D341Med (cell line): ENCODE measurements around the gene ERC1.
"Not testable (repeated sequence)": the region's sequence is repeated elsewhere in the genome, so short reads cannot be mapped to it uniquely, and the experiment has no call there.

Source experiments
- DNase-seq: peaks from one replicate; pipeline ENCODE4 v3.0.0; 2012; ENCODE audit warnings: low spot score

ERC1 gene

DNA sequence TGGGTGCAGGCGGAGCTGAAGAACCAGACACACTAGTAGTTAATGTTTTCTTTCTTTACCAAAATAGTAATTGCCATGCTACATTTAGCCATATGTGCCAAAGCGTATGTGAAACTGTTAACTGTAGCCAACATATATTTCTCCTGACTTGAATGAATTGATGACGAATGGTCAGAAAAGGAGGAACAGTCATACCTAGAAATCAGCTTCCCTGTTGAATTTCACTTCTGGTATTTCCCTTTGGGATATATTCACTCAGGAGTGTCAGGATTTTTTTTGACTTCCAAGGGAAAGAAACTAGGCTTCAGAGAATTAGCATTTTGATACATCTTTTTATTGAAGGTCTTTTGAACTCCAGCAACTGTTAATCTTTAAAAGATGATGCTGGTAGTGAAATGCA is 87.0 kb downstream of the ERC1 start:
- DNase-seq, result no peak

DNA sequence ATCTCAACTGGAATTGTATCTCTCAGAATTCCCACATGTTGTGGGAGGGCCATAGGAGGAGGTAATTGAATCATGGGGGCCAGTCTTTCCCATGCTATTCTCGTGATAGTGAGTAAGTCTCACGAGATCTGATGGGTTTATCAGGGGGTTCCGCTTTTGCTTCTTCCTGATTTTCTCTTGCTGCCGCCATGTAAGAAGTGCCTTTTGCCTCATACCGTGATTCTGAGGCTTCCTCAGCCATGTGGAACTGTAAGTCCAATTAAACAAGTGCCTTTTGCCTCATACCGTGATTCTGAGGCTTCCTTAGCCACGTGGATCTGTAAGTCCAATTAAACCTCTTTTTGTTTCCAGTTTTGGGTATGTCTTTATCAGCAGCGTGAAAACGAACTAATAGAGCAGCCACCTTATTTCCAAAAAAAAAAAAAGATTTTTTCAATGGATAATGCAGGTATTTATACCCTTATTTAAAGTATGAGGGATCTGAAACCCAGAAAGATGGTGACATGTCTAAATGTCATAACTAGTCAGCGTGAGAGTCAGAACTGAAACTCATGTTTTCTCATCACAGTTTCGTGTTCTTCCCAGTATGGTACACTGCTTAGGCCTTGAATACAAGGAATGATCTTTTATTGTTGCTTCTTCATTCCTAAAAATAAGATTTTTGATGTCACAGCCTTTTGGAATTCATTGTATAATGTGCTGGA is 89.6 kb downstream of the ERC1 start:
- no peak for DNase-seq

DNA sequence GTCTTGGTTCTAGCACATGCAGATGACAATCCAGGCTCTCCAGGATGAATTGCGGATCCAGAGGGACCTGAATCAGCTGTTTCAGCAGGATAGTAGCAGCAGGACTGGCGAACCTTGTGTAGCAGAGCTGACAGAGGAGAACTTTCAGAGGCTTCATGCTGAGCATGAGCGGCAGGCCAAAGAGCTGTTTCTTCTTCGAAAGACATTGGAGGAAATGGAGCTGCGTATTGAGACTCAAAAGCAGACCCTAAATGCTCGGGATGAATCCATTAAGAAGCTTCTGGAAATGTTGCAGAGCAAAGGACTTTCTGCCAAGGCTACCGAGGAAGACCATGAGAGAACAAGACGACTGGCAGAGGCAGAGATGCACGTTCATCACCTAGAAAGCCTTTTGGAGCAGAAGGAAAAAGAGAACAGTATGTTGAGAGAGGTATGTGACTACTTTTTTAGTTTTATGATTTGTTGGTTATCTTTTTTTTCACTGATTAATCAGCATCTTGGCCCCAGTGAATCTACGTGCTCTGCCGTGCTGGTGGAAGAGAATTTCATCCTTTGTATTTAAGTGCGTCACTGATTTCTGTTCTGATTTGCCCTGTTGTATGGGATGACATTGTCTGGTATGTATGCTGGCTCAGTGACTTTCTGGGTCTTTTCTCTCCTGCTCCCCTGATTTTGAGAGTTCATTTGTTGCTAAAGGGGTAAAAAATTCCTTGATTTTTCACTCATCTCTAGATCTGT is 92.3 kb downstream of the ERC1 start:
- no peak for DNase-seq

DNA sequence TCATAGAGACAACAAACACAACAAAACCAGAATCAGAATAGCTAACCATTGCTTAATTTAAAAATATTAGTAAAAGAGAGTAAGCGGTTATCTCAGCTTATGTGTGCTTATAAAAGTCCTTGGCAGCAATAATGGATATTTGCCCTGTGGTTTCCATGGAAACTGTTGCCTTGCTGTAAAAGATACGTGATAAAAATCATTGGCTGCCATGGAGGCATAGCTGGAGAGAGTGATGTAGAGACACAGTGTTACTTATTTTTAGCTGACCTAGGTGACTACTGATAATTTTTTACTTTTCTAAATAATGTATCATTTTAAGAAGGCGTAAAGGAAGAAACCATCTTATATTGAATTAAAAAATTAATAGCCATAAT is 92.9 kb downstream of the ERC1 start:
- no peak for DNase-seq

DNA sequence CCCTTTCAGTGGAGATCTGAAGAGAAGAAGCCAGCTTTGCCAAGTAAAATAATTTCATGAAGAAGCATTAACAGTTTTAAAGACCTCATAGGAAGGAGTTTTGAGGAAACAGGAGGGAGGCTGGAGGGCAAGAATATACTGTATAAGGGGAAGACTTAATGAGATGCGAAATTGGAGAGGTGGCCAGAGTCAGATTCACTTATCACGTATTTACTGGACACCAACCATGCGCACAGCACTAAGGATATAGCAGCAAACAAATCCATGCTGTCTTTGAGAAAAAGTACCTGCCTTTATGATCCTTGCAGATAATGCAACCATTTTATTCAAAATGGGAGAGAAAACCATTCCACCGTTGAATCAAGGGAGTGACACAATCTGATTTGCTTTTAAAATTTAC is 100.3 kb downstream of the ERC1 start:
- no peak for DNase-seq

DNA sequence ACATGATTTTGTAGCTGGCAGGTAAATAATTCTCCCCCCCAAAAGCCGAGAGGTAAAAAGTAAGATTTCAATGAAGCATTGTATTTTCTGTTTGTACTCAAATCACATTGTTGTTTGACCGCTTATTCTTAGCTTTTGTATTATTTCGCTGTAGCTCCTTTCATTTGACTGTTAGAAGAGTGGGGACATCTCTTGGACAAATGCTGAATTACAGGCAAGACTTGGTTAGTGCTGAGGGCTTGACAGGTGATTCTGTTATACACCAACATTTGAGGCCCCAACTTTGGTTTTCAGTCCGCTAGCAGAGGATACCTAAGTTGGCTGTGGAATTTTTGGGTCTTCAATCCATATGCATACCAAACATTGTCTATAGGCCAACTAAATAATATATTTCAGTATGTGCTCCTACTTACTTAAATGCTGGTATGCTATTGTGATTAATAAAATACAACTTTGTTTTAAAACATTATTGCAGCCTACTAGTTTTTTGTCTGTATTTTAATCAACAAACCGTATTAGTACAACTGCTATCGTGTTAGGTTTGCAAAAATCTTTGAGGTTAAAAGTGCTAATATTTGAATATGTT is 102.2 kb downstream of the ERC1 start:
- peak; percentile 60 for DNase-seq

DNA sequence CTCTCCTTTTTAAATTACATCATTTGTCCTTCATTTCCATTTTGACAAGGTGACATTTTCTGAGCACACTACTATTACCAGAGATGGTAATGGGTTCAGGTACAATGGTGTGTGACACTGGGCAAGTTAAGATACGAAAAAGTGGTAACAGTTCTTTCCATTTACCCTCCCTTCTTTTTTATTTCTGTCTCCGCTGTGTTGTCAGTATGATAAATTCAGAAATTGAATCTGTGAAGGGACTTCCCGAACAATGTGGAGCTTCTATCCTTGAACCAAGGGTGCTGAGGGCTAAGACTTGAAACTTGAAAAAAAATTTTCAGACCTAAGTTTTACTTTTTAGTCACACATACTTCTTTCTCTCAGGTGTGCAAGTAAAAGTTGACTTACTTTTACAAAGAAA is 103.7 kb downstream of the ERC1 start:
- no peak for DNase-seq

DNA sequence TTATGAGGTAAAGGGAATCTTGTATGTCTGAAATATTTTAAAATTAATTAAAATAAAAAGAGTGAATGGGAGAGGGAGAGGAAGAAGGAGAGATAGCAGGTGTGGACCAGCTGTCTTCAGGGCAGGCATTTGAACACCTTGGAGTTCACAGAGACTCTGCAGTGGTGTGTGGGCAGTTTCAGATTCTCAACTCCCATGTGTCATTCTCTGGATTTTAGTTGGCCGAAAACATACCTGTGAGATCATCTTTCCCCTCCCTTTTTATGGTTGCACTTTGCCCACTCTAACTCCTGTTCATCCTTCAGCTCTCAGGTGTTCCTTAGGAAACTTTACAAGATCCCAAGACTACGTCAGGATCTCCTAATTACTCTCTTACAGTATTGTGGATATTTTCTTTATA is 108.1 kb downstream of the ERC1 start:
- no peak for DNase-seq

DNA sequence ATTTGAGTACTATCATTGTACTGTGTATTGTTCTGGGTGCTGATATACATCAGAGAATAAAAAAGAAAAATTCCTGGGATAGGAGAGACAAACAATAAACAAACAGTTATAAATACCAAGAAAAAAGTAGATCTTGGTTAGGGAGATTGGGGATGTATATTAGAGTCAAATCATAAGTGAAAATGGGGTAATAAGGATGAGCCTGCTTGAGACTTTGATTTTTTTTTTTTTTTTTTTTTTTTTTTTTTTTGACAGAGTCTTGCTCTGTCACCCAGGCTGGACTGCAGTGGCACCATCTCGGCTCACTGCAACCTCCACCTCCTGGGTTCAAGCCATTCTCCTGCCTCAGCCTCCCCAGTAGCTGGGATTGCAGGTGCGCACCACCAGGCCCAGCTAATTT is 108.6 kb downstream of the ERC1 start:
- not testable (repeated sequence) for DNase-seq

DNA sequence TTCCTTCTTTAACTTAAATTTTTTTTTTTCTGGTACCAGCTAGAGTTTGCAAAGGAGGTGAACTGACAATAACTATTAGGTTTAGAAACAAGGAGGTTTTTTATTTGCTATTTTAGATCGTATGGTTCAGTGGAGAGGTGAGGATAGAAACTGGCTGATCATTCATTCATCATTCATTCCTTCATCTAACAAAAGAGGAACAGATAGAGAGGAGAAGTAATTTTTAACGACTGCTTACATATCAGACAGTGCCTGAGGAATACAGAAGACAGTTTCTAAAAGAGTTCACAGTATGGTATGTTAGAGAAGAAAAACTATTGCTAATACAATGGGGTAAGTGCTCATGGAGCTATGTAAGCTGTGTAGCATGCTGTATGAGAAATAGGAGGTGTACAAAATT is 111.1 kb downstream of the ERC1 start:
- no peak for DNase-seq

DNA sequence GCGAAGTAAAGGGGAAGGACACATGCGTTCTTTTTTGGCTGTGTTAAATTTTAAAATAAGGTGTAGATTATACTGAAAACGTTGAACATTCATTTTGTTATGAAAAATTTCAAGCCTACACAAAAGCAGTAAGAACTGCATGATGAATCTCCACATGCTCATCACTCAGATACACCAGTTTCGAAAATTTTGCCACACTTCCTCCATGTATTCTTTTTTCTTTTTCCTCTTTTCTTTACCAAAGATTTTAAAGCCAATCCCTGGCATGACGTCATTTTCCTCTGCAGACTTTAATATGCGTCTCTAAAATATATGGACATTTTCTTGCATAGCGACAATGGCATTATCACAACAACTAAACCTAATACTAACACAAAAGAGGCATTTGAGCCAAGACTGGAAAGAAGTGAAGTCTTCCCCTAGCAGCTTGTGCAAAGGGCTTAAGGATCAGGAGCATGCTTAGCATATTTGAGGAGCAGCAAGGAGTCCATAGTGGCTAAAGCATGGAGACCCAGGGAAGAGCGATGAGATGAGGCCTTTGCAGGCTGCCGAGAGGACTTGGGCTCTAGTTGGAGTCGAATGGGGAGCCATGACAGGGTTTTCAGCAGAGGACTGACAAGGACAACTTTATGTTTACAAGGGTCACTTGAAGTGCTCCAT is 111.9 kb downstream of the ERC1 start:
- DNase-seq, result no peak

DNA sequence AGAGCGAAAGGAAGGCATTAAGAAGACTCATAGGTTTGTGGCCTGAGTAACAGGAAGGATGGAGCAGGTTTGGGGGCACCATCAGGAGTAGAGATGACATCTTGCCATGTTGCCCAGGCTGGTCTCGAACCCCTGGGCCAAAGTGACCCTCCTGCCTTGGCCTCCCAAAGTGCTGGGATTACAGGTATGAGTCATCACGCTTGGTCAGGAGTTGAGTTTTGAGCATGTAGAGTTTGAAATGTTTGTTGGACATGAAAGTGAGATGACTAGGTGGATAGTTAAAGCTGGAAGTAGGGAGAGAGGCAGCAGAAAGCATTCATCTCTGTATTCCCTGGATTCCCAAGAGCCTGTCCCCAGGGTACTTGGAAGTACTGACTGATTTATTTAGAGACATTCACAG is 112.6 kb downstream of the ERC1 start:
- DNase-seq, result no peak

DNA sequence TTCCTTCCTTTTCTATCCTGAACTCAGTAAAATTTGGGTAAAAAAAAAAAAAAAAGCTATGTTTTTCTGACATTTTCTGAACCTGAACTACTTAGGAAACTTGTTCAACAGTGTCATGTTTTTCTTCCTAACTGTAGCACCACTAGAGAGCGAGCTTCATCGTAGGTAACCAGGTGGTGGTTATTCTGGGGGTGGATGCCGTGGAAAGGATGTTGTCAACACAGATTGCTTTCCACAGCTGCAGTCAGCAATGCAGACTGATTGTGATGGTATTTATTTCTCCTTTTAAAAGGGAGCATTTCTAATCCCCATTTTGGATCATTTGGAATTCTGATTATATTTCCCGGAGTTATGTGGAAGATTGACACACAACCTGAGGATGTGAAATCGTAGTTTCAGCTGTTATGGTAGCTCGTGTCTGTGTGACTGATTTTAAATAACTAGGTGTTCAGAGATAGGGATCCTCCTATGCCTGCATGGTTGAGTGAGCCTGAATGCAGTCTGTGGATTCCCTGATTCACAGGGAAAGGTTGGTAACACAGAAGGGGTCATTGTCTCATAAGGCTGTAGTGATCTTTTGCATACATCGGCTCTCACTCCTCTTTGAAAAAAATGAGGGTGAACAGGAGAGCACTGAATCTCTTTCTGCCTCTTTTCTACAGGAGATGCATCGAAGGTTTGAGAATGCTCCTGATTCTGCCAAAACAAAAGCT is 113.2 kb downstream of the ERC1 start:
- no peak for DNase-seq

DNA sequence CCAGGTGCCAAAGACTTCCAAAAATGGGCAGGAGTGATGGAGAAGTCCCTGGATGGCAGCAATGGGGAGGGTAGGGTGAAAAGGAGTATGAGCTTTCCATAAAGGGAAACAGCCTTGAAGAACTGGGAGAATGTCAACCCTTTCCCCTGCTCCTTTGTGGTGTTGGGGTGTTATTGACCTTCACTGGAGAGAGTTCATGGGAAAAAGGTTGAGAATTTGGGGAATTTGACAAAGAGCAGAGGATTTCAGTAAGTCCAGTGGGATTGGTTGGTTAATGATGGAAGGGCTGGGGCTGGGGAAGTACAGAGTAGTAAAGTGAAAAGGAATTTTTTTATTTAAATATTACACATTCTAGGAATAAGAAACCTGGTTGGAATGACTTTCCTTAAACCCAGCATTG is 116.6 kb downstream of the ERC1 start:
- no peak for DNase-seq

DNA sequence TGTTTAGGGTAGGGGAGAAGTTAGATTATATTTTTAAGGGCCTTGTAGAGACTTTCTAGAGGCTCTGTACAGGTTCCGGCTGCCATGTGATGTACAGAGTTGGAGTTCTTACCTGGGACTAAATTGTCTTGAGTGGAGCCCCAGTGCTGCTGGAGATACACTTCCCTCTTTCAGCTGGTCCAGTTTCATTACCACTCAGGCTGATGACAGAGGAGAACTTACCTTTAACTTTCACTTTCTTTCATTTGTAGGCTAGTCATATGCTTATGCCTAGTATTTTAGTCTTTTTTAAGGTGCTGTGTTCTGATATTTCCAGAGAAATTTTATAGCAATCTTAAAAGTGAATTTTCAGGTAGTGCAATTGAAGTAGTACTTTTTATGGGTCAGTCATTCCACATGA is 117.3 kb downstream of the ERC1 start:
- no peak for DNase-seq

DNA sequence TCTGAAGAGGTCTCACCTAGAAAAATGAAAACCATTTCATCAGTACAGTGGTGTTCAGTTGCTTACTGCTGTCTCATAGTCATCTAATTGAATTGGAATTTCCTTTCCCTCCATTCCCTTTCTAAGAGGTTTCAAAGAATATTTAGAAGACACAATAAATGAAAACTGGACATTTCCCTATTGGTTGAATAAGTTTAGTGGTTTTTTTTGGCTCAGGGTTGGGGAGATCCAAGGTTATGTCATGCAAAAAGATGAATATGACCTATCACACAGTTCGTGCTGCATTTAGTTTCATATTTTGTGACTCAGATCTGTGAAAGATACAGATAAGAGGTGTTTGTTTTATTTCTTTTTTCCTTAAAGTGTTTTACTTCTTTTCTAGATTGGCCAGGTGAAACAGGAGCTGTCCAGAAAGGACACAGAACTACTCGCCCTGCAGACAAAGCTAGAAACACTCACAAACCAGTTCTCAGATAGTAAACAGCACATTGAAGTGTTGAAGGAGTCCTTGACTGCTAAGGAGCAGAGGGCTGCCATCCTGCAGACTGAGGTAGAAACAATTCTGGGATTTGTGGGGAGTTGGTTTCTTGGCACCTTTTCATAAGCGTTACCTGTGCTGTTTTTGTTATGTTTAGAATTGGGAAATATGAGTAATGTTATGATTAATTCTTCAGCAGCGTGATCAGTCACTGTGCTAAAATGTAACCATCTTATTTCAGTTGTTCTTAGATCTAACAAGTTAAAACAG is 124.6 kb downstream of the ERC1 start:
- DNase-seq, result no peak

DNA sequence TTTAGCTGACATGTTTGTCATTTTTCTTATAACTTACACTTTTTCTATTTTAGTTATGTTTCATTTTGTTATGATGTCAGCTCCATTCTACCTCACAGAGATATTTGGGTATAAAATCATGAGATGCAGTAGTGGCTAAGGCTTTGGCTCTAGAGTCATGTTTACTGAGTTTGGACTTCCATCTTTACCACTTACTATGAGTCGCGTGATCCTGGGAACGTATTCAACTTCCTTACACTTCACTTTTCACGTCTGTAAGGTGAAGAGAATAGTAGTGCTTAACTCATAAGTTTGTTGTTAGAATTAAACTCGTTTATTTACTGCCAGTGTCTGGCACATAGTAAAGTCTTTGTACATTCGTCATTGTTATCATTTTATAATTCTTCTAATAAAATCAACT is 126.3 kb downstream of the ERC1 start:
- DNase-seq, result no peak

DNA sequence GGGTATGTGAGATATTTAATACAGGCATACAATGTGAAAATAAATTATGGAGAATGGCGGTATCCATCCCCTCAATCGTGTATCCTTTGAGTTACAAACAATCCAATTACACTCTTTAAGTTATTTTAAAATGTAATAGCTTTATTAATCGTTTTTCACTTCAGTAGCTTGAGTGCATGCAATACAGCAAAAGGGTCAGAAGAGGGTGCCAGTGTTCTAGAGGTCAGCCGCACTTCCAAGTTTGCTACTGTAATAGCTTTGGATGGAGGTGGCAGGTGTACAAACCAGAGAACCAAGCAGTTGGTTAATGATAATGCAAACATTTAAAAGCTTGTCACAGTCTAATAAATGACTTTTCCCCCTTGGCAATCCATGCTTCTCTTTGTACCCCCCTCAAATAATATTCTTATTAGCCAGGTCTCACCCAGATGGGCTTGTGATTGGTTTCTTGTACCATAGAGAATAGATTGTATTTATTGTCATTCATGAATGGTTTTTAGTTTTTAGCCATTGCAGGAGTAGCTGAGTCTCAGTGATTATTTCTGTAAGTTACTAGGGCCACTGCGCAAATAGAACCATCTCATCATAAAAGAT is 127.0 kb downstream of the ERC1 start:
- peak; percentile 62 for DNase-seq

DNA sequence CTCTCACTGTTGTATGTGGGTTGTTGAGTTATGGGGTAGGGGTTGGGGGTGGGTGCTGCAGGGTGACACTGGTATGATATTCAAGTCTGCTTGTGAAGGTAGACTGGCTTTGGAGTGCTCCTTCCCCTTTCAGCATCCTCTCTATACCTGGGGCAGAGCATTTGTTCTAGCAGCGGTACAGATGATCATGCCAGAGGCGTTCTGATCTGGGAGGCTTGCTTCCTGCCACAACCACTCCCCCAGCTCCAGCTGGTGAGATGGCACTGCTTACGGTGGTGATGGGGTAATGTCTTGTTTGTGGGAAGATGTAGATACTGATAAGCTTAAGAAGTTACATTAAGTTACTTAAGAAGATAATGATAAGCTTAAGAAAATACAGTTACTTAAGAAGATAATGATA is 131.8 kb downstream of the ERC1 start:
- DNase-seq, result peak; percentile 74

DNA sequence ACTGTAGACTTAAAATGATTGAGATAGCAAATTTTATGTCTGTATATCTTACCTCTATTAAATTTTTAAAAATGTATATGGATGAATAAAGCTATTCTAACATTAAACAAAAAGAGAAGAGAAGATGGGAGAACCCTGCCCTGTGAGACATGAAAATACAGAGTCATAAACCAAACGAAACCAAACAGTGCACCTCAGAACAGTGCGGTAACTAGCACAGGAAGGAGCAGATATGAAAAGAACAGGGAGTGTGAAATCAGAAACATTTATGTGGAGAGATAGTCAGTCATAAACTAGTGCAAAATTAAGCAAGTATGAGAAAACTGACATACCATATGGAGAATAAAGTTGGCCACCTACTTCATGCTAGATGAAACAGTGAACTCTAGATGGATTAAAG is 135.1 kb downstream of the ERC1 start:
- no peak for DNase-seq

DNA sequence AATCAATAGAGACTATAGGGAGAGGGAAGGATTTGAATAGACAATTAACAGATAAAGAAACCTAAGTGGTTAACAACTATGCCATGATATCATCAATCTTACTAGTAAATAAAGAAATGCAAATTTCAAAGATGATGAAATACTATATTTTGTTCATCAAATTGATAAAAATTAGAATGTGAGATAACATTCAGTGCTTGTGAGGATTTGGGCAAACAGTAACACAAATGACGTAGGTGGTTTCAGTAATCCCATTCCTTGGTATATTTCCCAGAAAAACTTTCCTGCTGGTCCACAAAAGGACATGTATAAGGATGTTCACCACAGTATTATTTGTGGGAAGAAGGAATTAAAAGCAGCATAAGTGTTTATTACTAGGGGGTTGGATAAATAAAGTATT is 136.0 kb downstream of the ERC1 start:
- no peak for DNase-seq
